DMS53 treated with DMSO at 0.1 percent for 48 hours (cell line): ENCODE measurements around the gene SPCS1.

Experiments
- DNase-seq: peaks from one replicate; lab custom pipeline; 2025; ENCODE audit not compliant: unreplicated experiment; lab: John Stamatoyannopoulos, UW

SPCS1 gene

GRCh38 chr3:52694528-52695189, 11.2 kb upstream of the SPCS1 start:
- no peak for DNase-seq

DNA sequence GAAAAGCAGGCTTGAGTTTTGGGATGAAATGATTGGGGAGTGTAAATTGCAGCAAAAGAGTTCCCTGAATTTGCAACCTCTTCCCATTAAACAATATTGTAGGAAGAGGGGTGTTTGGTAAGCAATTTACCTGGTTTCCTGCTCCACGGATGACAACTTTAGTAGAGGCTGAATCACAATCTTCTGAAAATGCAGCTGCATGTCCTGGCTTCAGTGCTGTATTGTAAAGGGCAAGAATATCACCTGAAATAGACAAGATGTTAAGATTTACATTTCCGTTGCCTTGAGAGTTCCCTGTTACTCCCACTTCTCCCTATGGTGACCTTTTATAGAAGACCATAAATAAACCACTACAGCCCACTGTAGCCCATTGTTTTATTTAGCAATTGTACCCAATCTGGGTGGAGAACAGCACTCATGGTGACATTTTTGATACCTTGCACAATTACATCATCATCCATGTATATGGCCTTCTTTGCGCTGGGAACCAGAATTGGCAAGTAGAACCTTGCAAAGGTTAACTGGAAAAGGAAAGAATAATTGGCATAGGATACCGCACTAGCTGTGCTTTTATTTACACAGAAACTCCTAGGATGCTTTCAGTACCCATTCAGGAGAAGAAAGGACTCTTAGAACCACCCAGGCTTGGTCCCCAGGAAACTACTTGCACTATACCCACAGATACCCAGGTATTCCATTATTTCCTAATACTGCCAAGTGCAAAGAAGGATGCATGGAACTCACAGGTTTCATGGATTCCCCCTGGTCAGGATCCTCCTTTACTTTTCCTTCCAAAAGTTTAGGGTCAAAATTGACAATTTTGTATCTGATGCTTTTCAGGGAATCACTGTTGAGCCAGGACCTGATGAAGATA, 9.9 kb upstream of the SPCS1 start:
- no peak for DNase-seq

DNA sequence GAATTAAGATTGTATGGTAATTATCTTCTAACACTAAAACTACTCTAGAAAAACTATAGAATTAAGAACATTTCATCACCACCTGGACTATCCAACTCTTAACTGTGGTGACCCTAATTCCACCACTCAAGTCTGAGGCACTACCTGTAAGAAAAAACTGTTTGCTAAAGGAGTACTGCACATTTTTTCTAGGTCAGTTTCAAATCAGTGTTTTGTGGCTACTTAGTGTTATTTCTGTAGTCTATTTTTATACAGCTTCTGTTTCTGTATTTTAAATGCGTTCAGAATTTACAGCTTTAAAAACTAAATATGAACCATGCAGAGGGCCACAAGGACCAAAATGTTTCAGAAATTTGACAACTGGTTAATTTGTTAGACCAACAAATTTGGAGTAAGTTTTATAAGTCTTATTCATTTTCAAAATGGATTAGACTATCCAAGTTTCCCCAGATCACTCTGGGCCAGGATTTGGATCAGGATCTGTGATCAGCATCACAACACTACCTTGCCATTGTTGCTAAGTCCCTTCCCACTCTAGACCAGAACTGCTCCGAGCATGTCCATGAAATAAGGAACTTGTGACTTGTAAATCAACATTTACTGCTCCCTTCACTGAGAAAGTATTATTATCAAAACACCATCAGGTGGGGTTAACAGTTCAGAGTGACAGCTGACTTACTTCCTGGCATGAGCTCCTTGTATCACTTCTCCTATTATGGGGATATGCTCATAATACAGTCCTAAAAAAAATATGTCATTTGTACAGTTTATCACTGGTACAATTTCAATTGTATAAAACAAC, 8.9 kb upstream of the SPCS1 start:
- no peak for DNase-seq

GRCh38 chr3:52697632-52697965, 8.3 kb upstream of the SPCS1 start:
- no peak for DNase-seq

- no peak for DNase-seq
These were observed 2.6 kb upstream of the SPCS1 start for GRCh38 chr3:52703341-52703740.

DNA sequence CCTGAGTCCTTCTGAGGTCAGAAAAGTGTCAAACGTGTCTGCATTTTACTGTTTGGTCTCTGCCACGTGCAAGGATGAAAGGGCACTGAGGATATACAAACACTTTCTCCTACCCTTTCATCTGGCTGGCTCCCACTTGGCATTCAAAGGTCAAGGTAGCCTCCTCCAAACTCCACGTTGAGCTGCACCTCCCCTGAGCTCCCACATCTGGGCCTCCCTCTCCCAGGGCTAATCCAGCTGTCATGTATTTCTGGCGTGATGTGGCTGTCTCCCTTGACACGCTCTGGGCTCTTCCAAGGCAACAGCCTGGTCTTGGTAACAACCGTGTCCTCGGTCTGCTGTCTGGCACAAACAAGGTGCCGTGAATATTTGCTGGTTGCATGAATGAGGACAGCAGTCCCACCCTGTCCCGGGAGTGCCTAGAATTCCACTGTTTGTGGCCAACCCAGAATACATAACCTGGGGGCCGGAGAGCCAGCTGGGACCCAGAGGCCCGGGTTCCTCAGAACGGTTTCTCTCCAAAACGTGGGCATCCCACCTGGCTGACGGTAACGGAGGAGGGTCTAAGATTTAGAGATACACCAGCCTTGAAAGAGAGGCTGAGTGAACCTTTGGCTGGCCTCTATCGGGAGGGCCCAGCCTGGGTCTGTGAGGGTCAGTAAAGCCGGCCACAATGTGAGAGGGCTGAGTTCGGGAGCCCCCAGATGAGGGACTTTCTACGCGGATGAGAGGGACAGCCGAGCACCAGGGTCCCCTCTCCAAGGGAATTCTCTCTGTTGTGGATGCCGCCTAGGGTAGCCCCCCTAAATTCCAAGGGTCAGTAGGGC, 1.1 kb upstream of the SPCS1 start:
- no peak for DNase-seq

DNA sequence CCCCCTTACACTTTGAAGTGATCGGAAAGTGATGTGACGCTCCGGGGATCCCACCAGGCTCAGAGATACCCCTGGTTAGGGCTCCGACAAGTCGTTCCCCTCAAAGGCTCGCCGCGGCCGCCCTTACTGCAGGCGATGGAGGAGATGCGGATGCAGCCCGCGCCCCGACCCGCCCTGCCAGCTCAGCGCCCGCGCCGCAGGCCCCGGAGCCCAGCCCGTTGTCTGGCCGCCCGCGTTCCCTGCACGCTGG, 543 bp upstream of the SPCS1 start:
- no peak for DNase-seq

DNA sequence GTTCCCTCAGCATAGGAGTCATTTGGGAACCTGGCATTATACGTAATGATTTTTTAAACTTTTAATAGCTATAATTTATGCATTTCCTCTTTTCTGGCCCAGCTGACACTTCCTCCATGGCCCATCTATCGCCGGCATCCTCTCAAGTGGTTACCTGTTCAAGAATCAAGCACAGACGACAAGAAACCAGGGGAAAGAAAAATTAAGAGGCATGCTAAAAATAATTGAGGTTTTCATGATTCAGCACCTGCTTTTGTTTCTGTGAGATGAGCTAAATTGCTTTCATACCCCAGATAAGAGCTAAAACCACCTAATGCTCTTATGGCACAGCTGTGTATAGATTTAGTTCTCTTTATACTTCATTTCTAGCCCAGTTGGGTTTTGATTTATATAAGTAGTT, 1.7 kb downstream of the SPCS1 start:
- no peak for DNase-seq

DNA sequence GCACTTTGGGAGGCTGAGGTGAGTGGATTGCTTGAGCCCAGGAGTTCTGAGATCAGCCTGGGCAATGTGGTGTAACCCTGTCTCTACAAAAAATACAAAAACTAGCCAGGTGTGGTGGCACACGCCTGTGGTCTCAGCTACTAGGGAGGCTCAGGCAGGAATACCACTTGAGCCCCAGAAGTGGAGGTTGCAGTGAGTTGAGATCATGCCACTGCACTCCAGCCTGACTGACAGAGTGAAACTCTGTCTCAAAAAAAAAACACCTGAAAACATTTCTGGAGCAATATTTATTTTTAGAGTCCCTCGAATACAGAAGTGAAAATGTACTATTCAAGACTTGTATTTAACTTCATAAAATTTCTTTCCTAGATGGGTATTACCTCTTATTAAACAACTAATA, 4.6 kb downstream of the SPCS1 start:
- DNase-seq, result no peak

- DNase-seq, result no peak
These were observed 6.6 kb downstream of the SPCS1 start for GRCh38 chr3:52712291-52713212.

- no peak for DNase-seq
These were observed 8.7 kb downstream of the SPCS1 start for GRCh38 chr3:52714335-52715302.

- no peak for DNase-seq
These were observed 9.9 kb downstream of the SPCS1 start for GRCh38 chr3:52715714-52716305.

DNA sequence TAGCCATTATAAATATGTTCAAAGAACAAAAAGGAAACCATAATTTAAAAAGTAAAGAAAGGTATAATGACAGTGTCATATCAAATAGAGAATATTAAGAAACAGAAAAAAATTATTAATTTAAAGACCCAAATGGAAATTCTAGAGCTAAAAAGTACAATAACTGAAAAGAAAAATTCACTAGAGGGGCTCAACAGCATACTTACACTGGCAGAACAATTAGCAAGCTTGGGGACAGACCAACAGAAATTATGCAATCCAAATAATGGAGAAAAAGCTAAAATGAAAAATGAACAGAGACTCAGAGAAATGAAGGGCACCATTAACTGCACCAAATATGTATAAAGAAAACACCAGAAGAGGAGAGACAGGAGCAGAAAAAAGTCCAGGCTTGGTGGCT, 13.7 kb downstream of the SPCS1 start:
- no peak for DNase-seq

DNA sequence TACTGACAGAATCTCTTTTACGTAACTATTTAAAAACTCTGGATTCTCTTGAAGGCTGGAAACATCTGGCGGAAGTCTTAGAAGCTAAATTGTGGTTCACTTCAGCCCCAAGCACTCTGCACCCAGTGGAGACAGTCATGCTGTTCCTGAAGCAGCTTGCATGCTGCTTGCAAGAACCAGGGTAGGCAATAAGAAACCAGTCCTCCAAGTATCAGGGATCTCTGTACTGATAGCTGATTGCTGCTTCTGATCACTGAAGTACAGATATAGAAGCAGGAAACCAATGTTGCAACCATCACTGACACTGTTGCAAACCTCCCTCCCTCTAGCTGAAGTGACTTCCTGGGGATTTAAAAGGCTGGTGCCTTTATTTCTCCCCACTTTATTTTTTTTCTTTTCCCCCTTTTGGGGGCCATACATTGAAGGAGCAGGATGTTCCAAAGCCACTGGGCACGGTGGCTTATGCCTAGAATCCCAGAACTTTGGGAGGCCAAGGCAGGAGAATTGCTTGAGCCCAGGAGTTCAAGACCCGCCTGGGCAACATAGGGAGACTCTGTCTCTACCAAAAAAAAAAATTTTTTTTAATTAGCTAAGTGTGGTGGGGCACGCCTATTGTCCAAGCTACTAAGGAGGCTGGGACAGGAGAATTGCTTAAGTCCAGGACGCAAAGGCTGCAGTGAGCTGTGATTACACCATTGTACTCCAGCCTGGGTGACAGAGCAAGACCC, 15.3 kb downstream of the SPCS1 start:
- no peak for DNase-seq

DNA sequence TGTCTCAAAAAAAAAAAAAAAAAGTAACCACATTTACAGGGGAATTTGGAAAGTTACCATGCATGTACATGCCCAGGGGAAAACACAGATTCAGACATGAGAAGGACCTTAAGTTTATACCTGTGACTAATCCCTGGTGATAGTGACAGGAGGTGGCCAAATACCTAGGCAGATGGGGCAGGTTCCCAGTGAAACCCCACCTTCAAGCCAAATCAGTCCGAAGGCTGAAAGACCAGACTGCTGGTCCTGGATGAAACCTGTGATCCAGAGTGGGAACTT, 15.8 kb downstream of the SPCS1 start:
- no peak for DNase-seq

- no peak for DNase-seq
These were observed 16.6 kb downstream of the SPCS1 start for GRCh38 chr3:52722491-52722890.

DNA sequence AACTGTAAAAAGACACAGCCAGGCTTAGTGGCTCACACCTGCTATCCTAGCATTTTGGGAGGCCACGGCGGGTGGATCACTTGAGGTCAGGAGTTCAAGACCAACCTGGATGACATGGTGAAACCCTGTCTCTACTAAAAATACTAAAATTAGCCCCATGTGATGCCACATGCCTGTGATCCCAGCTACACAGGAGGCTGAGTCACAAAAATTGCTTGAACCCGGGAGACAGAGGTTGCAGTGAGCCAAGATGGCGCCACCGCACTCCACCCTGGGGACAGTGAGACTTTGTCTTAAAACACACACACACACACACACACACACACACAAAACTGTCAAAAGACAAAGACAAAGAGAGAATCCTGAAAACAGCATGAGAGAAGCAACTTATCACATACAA, 18.0 kb downstream of the SPCS1 start:
- DNase-seq, result no peak

DNA sequence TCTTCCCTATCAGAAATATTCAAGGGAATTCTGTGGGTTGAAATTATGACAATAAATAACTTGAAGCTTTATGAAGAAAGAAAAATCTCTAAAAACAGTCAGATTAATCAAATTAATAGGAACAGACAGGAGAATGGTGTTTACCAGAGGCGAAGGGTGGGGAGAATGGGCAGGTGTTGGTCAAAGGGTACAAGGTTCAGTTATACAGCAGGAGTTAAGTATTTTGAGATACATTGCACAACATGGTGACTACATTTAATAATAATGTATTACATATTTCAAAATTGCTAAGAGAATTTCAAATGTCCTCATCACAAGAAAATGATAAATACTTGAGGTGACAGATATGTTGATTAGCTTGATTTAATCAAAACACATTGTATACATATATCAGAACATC, 18.6 kb downstream of the SPCS1 start:
- DNase-seq, result no peak
